Ectodermal cell (in vitro differentiated cells): ENCODE measurements around the gene CCDC69.

Experiments used
- H3K27ac ChIP-seq: 2 replicates; pipeline ENCODE4 v1.7.0; 2013; ENCODE audit warnings: mild to moderate bottlenecking, low read depth, low read length; ENCODE audit not compliant: insufficient read depth, poor library complexity, severe bottlenecking
- H3K27me3 ChIP-seq: 2 replicates; pipeline ENCODE4 v1.7.0; 2013; ENCODE audit warnings: mild to moderate bottlenecking, low read length; ENCODE audit not compliant: insufficient read depth, control insufficient read depth, poor library complexity, severe bottlenecking
- H3K36me3 ChIP-seq: one replicate; pipeline ENCODE4 v1.7.0; 2013; ENCODE audit warnings: low read length; ENCODE audit not compliant: control insufficient read depth, insufficient read depth
- H3K4me1 ChIP-seq: one replicate; pipeline ENCODE4 v1.7.0; 2013; ENCODE audit warnings: low read length; ENCODE audit not compliant: control insufficient read depth, insufficient read depth
- H3K4me3 ChIP-seq: 2 replicates; pipeline ENCODE4 v1.7.0; 2013; ENCODE audit warnings: low read depth, low read length, control low read depth; ENCODE audit not compliant: insufficient read depth
- H3K9me3 ChIP-seq: 2 replicates; pipeline ENCODE4 v1.7.0; 2013; ENCODE audit warnings: mild to moderate bottlenecking, low read length, moderate library complexity; ENCODE audit not compliant: control insufficient read depth
- WGBS, 2 experiments: methylation state at CpG; one replicate each; pipeline ENCODE4 v1.1.7; 2013; ENCODE audit warnings: missing lambda C conversion rate in 2 of 2; 5-methylcytosine and 5-hydroxymethylcytosine counted together

CCDC69 gene

DNA sequence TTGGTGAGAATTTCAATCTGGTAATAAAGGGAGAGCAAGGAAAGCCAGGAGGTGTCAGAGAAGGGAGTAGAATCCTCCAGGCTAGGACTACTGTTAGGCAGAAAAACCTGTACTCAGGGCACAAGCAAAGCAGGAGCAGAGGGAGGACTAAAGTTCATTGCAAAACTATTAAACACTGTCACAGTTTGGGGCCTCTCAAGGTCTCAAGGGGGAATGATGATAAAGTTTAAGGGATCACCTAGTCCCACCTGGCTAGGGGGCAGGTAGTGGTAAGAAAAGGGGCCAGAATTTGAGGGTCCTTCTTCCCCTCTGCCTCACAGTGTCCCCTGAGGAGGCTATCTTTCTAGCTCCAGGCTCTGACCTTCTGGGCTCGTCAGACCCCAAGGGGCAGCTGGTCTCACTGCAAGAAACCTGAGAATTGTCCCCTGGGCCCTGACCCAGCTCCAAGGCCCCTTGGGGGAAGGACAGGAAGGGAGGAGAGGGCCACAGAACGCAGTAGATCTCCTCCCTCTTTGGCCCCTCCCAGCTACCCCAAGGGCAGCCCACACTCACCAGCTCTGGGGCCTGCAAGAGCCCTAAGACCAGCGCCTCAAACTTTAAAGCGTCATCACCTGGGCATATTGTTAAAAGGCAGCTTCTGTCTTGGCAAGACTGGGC, 974 bp downstream of the CCDC69 start:
- no peak overlapping the region for H3K4me3 ChIP-seq
- H3K27me3 ChIP-seq: peaks cover 23% of the 10 kb centered on the region
- H3K27ac ChIP-seq: no peak overlapping the region
- no peaks in the 10 kb centered on the region for H3K4me1 ChIP-seq
- H3K36me3 ChIP-seq: no peaks in the 10 kb centered on the region
- no peaks in the 10 kb centered on the region for H3K9me3 ChIP-seq
- WGBS, 2 experiments: 27% methylated on average over 3 to 4 of the region's 4 CpGs

DNA sequence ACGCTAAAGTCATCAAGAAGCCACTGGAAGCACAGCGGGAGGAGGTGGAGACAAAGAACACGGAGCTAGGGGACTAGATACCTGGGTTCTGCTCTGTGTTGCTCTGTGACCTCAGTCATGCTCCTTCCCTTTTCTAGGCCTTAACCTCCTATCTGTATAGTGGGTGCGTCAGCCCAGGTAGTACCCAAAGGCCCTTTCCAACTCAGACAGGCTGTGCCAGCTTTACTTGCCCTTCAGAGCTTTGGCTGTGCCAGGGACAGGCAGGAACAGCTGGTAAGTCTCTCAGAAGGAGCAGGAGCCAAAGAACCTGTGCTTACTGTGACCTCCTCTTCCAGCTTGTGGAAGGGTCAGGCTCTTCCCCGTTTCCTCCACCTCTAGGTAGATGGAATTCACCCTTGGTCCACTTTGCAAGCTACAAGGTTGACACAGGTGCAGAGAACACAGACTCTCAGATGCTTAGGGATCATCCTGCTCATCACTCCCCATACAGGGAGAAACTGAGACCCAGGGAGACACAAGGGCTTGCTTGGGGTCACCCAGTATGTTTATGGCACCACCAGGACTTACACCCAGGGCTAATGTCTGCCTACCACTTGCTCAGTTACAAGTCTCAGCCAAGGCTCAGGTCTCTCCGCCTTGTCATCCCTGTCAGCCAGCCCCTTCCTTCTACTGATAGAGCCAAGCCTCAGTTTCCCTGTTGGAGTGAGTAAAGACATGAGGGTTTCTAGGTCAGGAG, 1.7 kb downstream of the CCDC69 start:
- 89% methylated on average over 6 of the region's 6 CpGs for WGBS, 2 experiments
- Histone ChIP-seq H3K36me3 (no peaks in the 10 kb centered on the region), H3K27me3 (peaks cover 23% of the 10 kb centered on the region)

DNA sequence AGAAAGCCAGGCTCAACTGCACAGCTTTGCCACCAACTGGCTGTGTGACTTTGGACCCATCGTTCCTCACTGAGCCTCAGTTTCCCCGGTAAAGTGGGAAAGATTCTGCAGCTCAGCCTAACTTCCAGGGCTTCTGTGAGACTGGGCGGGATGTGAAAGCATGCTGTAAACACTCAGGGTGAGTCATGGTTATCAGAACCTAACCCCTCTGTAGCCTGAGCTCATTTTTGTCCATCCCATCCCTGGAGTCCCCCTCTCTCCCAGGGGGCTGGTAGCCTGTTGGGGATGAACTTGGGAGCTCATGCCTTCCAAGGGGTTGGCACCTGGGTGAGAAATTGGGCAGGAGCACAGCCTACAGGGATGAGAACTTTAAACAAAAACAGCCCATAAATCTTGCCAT, 2.3 kb downstream of the CCDC69 start:
- no peak overlapping the region for H3K27ac ChIP-seq
- no peaks in the 10 kb centered on the region for H3K36me3 ChIP-seq
- WGBS, 2 experiments: 90 to 91% methylated on average over 3 of the region's 3 CpGs
- H3K4me3 ChIP-seq: no peak overlapping the region
- no peaks in the 10 kb centered on the region for H3K9me3 ChIP-seq
- no peaks in the 10 kb centered on the region for H3K4me1 ChIP-seq
- peaks cover 23% of the 10 kb centered on the region for H3K27me3 ChIP-seq

More for the DNA sequence above, 1.7 kb downstream of the CCDC69 start:
- H3K4me3 ChIP-seq: no peak overlapping the region
- no peaks in the 10 kb centered on the region for H3K9me3 ChIP-seq
- no peak overlapping the region for H3K27ac ChIP-seq
- no peaks in the 10 kb centered on the region for H3K4me1 ChIP-seq

DNA sequence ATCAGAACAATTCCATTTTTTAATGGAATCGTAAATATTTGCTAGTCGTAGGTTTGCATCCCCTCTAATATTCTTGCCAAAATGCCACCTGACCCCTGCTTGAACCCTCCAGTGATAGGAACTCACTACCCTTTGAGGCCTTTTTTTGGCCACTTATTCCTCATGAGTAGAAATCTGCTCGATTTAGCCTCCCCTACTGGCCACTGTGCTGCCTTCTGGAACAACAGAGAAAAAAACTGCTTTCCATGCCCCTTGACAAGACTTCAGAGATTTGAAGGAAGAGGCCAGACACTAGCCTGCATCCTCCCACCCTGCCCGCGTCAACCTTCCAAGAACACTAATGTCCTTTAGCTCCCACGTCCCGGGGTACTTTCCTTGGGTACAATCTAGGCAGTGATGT, 4.1 kb downstream of the CCDC69 start:
- Histone ChIP-seq H3K27ac (no peak overlapping the region), H3K4me3 (no peak overlapping the region), H3K4me1 (no peaks in the 10 kb centered on the region), H3K36me3 (no peaks in the 10 kb centered on the region), H3K27me3 (peaks cover 23% of the 10 kb centered on the region), H3K9me3 (no peaks in the 10 kb centered on the region)
- 89 to 90% methylated on average over 7 of the region's 7 CpGs for WGBS, 2 experiments

DNA sequence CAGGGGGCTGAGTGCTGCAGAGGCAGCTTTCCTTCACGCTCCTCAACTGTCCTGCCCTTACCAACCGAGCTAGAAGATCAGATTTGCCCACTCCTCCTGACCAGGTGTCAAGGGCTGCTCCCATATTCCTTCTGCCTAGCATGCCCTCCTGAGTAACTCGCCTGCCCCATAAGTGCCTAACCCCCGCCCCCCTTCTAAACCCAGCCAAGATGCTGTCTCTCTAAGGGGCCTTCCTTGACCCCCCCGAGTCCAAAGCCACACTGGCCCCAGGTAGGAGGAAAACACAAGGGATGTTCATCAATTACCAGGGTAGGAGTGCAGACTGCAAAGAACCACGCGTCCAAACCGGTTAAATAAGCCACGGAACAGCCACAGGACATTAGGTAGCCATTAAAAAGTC, 4.8 kb downstream of the CCDC69 start:
- no peak overlapping the region for H3K27ac ChIP-seq
- peaks cover 23% of the 10 kb centered on the region for H3K27me3 ChIP-seq

DNA sequence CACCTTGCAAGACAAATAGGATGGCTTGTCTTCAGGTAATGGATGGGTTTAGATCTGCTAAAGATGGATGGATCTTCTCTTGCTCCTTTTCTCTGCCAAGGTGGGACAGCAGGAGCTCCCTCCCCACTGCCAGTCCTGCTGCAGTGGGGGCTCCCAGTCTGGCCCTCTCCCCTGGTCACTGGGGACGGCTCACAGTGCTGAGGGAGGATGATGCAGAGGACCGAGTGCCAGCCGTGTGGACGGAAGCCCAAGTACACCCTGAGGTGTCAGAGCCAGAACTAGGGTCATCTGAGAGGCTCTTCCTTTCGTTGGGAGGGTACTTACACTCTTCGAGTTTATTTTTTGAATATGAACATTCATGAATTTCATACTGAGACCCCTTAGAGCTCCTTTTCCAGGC, 5.7 kb downstream of the CCDC69 start:
- H3K4me3 ChIP-seq: no peak overlapping the region
- H3K9me3 ChIP-seq: no peaks in the 10 kb centered on the region
- no peak overlapping the region for H3K27ac ChIP-seq
- H3K4me1 ChIP-seq: no peaks in the 10 kb centered on the region
- no peaks in the 10 kb centered on the region for H3K36me3 ChIP-seq
- peaks cover 15% of the 10 kb centered on the region for H3K27me3 ChIP-seq
- 86 to 91% methylated on average over 6 of the region's 6 CpGs for WGBS, 2 experiments

More for the DNA sequence above, 4.8 kb downstream of the CCDC69 start:
- no peaks in the 10 kb centered on the region for H3K36me3 ChIP-seq
- no peak overlapping the region for H3K4me3 ChIP-seq
- no peaks in the 10 kb centered on the region for H3K4me1 ChIP-seq
- WGBS, 2 experiments: 91 to 96% methylated on average over 8 to 9 of the region's 9 CpGs
- H3K9me3 ChIP-seq: no peaks in the 10 kb centered on the region

DNA sequence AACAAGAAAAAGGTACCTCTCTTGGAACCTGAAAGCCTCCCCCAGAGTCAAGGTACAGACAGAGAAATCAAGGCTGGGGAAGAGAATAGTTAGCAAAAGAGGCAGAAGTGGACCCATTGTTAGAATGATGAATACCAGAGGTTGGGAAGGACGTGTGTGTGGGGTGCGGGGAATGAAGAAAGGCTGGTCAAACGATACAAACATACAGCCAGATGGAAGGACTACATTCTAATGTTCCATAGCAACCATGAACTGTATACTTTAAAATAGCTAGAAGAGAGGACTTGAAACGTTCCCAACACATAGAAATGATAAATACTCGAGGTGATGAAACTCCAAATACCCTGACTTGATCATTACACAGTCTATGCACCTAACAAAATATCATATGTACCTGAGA, 7.1 kb downstream of the CCDC69 start:
- Histone ChIP-seq H3K4me1 (no peaks in the 10 kb centered on the region), H3K9me3 (no peaks in the 10 kb centered on the region), H3K4me3 (no peak overlapping the region), H3K27me3 (peaks cover 1% of the 10 kb centered on the region), H3K27ac (no peak overlapping the region), H3K36me3 (no peaks in the 10 kb centered on the region)
- WGBS, 2 experiments: 88 to 90% methylated on average over 4 to 5 of the region's 5 CpGs

DNA sequence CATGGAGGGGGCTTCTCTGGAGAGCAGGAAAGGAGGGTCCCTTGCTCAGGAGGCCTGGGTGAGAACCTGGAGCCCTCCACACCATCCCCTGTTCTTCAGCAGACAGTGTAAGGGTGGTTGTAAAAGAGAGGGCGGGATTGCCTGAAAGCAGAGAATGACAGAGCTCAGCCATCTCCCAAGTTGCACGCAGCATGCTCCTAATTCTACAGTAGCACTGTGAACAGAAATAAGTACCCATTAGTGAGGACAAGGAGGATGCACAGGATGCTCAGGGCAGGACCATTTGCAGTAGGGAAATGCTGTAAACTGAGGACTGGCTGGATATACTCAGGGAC, 8.4 kb downstream of the CCDC69 start:
- H3K9me3 ChIP-seq: no peaks in the 10 kb centered on the region
- H3K36me3 ChIP-seq: no peaks in the 10 kb centered on the region
- no peak overlapping the region for H3K27ac ChIP-seq
- 93 to 94% methylated on average over 2 of the region's 2 CpGs for WGBS, 2 experiments
- H3K4me1 ChIP-seq: no peaks in the 10 kb centered on the region
- H3K4me3 ChIP-seq: no peak overlapping the region
- H3K27me3 ChIP-seq: no peaks in the 10 kb centered on the region

DNA sequence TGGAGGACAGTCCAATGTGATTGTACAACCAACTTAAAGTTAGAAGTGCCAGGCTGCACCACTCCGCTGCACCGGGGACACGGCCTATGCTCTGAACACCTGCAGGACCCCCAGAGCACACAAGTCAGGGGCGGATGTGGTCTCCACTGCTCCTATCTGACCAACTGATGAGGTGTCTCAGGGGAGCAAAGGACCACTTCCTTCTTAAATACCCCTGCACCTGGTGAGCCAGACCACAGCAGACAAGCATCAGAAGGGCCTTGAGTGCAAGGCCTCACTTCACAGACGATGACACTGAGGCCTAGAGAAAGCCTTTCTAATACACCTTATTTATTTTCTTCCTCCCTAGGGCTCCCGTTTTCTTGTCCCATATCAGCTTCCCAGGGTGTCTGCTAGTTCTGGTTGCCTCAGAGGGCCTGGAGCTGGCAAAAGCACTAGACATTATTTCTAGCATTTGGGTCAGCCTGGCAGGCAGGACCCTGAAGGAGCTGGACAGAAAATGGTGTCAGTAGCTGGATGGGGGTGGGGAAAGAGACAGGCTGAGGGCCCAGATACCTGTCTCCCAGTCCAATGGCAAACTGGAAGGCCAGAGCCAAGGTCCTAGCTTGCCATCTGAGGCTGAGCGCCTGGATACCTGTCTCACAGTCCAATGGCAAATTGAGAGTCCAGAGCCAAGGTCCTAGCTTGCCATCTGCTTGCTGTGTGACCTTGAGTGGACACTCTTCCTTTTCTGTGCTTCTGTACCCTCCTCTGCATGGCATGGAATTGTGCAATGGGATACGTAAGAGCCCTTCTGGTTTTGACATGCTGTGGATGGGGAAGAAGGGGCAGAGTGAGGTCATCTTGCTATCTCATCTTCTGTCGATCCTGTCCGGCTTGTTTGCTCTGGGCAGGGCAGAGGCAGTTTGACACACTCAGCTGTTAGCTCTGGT, 9.0 kb downstream of the CCDC69 start:
- Histone ChIP-seq H3K27ac (no peak overlapping the region), H3K4me1 (no peaks in the 10 kb centered on the region), H3K27me3 (no peaks in the 10 kb centered on the region), H3K9me3 (no peaks in the 10 kb centered on the region), H3K4me3 (no peak overlapping the region), H3K36me3 (no peaks in the 10 kb centered on the region)
- WGBS, 2 experiments: 92 to 97% methylated on average over 10 of the region's 10 CpGs
